Parathyroid adenoma (tissue), 2 donors: Measurements from ENCODE around the gene SLC25A31.

Experiments
- H2AFZ ChIP-seq: fragments of 300-600 bp; sonication (generic); one replicate; pipeline ENCODE4 v1.7.0; 2017; ENCODE audit warnings: antibody characterized with exemption, mild to moderate bottlenecking
- H3K27ac ChIP-seq: fragments of 300-600 bp; sonication (generic); one replicate; pipeline ENCODE4 v1.7.0; 2017
- H3K27me3 ChIP-seq: fragments of 300-600 bp; sonication (generic); one replicate; pipeline ENCODE4 v1.7.0; 2017; ENCODE audit warnings: low read length; ENCODE audit not compliant: control insufficient read depth, insufficient read depth
- H3K36me3 ChIP-seq: fragments of 300-600 bp; sonication (generic); one replicate; pipeline ENCODE4 v1.7.0; 2017; ENCODE audit warnings: low read length; ENCODE audit not compliant: control insufficient read depth, insufficient read depth
- H3K4me1 ChIP-seq: fragments of 300-600 bp; sonication (generic); one replicate; pipeline ENCODE4 v1.7.0; 2017; ENCODE audit warnings: control low read depth
- H3K4me2 ChIP-seq: fragments of 300-600 bp; sonication (generic); one replicate; pipeline ENCODE4 v1.7.0; 2017; ENCODE audit warnings: low read length
- H3K4me3 ChIP-seq: fragments of 300-600 bp; sonication (generic); one replicate; pipeline ENCODE4 v1.7.0; 2017; ENCODE audit warnings: low read depth, low read length
- H3K79me2 ChIP-seq: fragments of 300-600 bp; sonication (generic); one replicate; pipeline ENCODE4 v1.7.0; 2017; ENCODE audit warnings: control low read depth
- H3K9ac ChIP-seq: fragments of 300-600 bp; sonication (generic); one replicate; pipeline ENCODE4 v1.7.0; 2017; ENCODE audit warnings: mild to moderate bottlenecking
- H3K9me3 ChIP-seq: fragments of 300-600 bp; sonication (generic); one replicate; pipeline ENCODE4 v1.7.0; 2017; ENCODE audit warnings: low read length; ENCODE audit not compliant: control insufficient read depth
- TF ChIP-seq, protein P1 (sequence below): fragments of 300-600 bp; sonication (generic); IDR thresholded peaks from one replicate; pipeline ENCODE4 v1.7.0; 2017; ENCODE audit warnings: antibody characterized with exemption, mild to moderate bottlenecking
- donor health status: primary hyperparathyroidism.

The SLC25A31 gene

DNA sequence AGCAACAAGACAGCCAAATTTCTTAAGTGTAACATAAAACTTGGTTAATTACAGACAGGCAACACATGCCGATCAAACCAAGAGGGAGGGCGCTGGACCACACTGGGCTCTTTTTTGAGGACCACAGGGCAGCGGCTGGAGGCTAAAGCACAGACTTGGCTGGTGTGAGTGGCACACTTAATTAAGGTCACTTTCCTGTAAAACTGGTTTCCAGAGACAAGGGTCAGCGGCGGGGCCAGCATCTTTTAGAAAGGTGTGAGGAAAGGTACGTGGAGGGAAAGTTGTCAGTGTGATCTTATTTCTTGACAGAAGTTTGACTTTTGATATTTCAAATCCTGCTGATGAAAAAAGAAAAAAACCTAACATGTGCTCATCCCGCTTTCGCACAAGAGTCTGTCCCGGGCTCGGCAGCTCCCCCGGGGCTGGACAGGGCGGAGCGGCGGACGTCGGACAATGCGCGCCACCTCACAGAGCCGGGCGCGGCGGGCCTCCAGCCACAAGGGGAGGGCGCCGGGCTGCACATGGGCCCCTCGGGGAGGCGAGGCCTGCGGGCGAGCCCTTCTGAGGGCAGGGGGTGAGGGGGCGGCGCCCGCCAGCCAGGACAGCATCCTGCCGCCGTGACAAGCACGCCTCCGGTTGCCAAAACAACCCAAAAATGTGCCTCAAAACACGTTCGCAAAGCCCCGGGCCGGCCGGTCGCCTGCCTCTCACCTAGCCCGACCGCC lies 51.3 kb downstream of the SLC25A31 start:
- H3K4me2 ChIP-seq: peak overlapping the region; percentile 89
- H3K36me3 ChIP-seq: no peaks in the 10 kb centered on the region
- H2AFZ ChIP-seq: peak overlapping the region; percentile 93
- no peaks in the 10 kb centered on the region for H3K79me2 ChIP-seq
- no peaks in the 10 kb centered on the region for H3K9me3 ChIP-seq
- H3K4me3 ChIP-seq: peak overlapping the region; percentile 78
- H3K4me1 ChIP-seq: no peaks in the 10 kb centered on the region
- H3K27me3 ChIP-seq: no peaks in the 10 kb centered on the region
- H3K27ac ChIP-seq: peak overlapping the region; percentile 66
- TF ChIP-seq, protein P1, sequence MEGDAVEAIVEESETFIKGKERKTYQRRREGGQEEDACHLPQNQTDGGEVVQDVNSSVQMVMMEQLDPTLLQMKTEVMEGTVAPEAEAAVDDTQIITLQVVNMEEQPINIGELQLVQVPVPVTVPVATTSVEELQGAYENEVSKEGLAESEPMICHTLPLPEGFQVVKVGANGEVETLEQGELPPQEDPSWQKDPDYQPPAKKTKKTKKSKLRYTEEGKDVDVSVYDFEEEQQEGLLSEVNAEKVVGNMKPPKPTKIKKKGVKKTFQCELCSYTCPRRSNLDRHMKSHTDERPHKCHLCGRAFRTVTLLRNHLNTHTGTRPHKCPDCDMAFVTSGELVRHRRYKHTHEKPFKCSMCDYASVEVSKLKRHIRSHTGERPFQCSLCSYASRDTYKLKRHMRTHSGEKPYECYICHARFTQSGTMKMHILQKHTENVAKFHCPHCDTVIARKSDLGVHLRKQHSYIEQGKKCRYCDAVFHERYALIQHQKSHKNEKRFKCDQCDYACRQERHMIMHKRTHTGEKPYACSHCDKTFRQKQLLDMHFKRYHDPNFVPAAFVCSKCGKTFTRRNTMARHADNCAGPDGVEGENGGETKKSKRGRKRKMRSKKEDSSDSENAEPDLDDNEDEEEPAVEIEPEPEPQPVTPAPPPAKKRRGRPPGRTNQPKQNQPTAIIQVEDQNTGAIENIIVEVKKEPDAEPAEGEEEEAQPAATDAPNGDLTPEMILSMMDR: no peak
- H3K9ac ChIP-seq: no peak overlapping the region

DNA sequence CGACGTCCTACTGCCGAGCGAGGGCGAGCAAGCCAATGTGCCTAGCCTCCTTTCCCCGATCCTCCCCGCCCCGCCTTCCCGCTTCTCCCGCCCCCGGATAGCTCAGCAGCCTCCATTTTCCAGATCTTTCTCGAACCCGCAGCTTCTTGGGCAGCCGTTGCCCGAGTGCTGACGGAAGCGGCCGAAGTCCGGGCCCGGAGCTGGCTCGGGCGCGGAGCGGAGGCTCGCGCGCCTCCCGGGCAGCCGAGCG lies 51.8 kb downstream of the SLC25A31 start:
- H2AFZ ChIP-seq: peak overlapping the region; percentile 93
- H3K79me2 ChIP-seq: no peaks in the 10 kb centered on the region
- H3K4me1 ChIP-seq: no peaks in the 10 kb centered on the region
- H3K4me3 ChIP-seq: peak overlapping the region; percentile 78
- no peaks in the 10 kb centered on the region for H3K27me3 ChIP-seq
- peak overlapping the region; percentile 66 for H3K27ac ChIP-seq
- H3K9me3 ChIP-seq: no peaks in the 10 kb centered on the region
- H3K4me2 ChIP-seq: peak overlapping the region; percentile 89
- H3K9ac ChIP-seq: no peak overlapping the region
- H3K36me3 ChIP-seq: no peaks in the 10 kb centered on the region
- TF ChIP-seq, protein P1: no peak

DNA sequence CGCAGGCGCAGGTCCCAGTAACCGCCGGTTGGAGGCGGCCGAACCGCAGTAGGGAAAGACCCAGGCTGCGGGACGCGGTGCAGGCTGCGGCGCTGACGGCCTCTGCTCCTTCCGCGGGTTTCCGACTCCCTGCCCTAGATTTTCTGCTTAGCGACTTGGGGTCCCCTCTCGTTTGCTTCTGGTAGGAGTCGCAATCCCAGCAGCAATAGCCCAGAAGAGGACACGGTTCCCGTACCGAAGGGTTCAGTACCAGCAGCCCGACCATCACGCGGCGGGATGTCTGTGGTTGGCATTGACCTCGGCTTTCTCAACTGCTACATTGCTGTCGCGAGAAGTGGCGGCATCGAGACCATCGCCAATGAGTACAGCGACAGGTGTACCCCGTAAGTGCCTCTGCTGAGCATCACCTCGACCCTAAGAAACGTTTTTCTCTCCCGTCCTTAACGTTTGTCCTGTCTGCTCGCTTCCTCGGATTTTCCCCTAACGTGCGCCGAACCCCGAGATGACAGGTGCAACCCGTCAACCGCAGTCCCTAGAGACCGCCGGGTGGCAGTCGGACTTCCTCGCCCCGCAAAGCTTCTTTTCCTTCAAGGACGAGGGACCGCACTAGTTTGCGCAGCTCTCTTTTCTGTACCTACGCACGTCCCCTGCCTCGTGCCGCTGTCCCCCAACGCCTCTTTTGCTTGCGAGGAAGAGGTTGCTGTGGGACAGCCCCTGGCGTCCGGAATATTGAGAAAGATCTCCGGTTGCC lies 52.2 kb downstream of the SLC25A31 start, which contains the start of gene HSPA4L:
Gene HSPA4L (plus strand): TSS at position 48 of the 751 bp plus-strand sequence. CDS start 229 bp downstream, at position 277.
- H3K4me3 ChIP-seq: peak within 1 kb of the TSS; percentile 78

DNA sequence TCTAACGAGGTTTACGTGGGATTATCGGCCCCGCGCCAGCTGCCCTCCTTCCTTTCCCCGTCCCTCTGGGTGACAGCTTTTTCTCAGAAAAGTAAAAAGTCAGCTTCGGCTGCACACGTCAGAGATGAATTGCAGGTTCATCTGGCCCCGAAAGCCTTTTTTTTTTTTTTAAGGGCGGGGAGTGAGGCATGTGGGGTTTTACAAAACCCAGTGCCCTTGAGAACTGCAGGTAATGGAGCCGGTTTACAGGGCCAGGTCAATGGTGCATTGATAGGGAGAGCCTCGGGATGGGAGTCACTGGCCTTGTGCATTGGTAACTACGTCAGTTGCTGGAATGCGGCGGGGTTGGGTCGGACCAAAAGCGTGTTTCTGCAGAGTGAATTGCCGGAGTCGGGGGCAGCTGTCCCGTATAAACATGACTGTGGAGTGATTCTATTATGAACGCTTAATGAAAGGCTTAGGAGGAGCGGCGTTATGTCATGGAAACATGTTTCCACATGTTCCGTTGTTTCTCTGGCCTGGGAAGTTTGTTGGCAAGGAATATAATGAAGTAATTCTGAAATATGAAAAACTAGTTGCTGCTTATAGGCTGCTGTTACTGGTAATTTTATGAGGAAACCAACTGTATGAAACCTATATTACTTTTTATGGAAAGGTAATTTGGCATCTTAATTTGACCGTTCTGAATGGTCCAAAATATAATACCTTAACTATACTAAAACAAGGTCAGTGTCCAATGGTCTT lies 53.0 kb downstream of the SLC25A31 start:
- H3K27me3 ChIP-seq: no peaks in the 10 kb centered on the region
- H3K36me3 ChIP-seq: no peaks in the 10 kb centered on the region
- no peaks in the 10 kb centered on the region for H3K79me2 ChIP-seq
- peak overlapping the region; percentile 66 for H3K27ac ChIP-seq
- peak overlapping the region; percentile 89 for H3K4me2 ChIP-seq
- H3K4me3 ChIP-seq: peak overlapping the region; percentile 78
- peak overlapping the region; percentile 63 for H3K9ac ChIP-seq
- H2AFZ ChIP-seq: peak overlapping the region; percentile 93
- TF ChIP-seq, protein P1: no peak
- no peaks in the 10 kb centered on the region for H3K9me3 ChIP-seq
- H3K4me1 ChIP-seq: no peaks in the 10 kb centered on the region

More for the DNA sequence above, 52.2 kb downstream of the SLC25A31 start, which contains the start of gene HSPA4L:
- H2AFZ ChIP-seq: peak within 1 kb of the TSS; percentile 93
- H3K4me1 ChIP-seq: no peaks in the 10 kb centered on the region
- no peaks in the 10 kb centered on the region for H3K27me3 ChIP-seq
- no peaks in the 10 kb centered on the region for H3K9me3 ChIP-seq
- peak within 1 kb of the TSS; percentile 63 for H3K9ac ChIP-seq
- TF ChIP-seq, protein P1: peak; percentile 34
- peak within 1 kb of the TSS; percentile 89 for H3K4me2 ChIP-seq
- peak within 1 kb of the TSS; percentile 66 for H3K27ac ChIP-seq
- no peaks in the 10 kb centered on the region for H3K36me3 ChIP-seq
- H3K79me2 ChIP-seq: no peaks in the 10 kb centered on the region
